ENCODE data around the gene WDR53. TPM values are rescaled to one million over a fixed set of nuclear protein-coding genes. Genes with fewer than 3 reads are reported as not detected.
"Not testable (repeated sequence)": the region's sequence is repeated elsewhere in the genome, so short reads cannot be mapped to it uniquely, and the experiment has no call there.

Gene WDR53
- total RNA-seq, 2 experiments from 2014 or later = 14.3 to 15.8 TPM

GRCh38 chr3:196599734-196600128 is 31.4 kb upstream of the WDR53 start:
- no peak for DNase-seq
- Mint-ChIP-seq H3K4me1 (ENCODE audit: low read depth) (peaks cover 15% of the 10 kb centered on the region), H3K4me3 (no peak overlapping the region), H3K9me3 (no peaks in the 10 kb centered on the region), H3K27me3 (ENCODE audit: low read depth) (no peaks in the 10 kb centered on the region), H3K36me3 (ENCODE audit: low read depth) (no peaks in the 10 kb centered on the region), H3K27ac (no peak overlapping the region)
- CTCF ChIA-PET = no interaction called here
- intact Hi-C loops (cut with micrococcal nuclease) = loop anchor here (10.0 kb wide), 1 partner anchor 235 kb away; no protein-coding TSS in a partner anchor

GRCh38 chr3:196597971-196598733 is 29.8 kb upstream of the WDR53 start:
- intact Hi-C loops (cut with micrococcal nuclease); H3K4me1 Mint-ChIP-seq (ENCODE audit: low read depth); H3K9me3 Mint-ChIP-seq; H3K27me3 Mint-ChIP-seq (ENCODE audit: low read depth); H3K36me3 Mint-ChIP-seq (ENCODE audit: low read depth); H3K27ac Mint-ChIP-seq: not testable (repeated sequence)
- CTCF ChIA-PET = interaction anchor here (0.7 to 1.9 kb wide), 4 partner anchors 12 to 274 kb away, joined by 3 to 6 read pairs (median 4); no protein-coding TSS in a partner anchor
- H3K4me3 Mint-ChIP-seq = peak overlapping the region; percentile 78
- DNase-seq = peak; percentile 77

- Mint-ChIP-seq H3K36me3 (ENCODE audit: low read depth) (no peaks in the 10 kb centered on the region), H3K27me3 (ENCODE audit: low read depth) (no peaks in the 10 kb centered on the region), H3K4me1 (ENCODE audit: low read depth) (peaks cover 10% of the 10 kb centered on the region), H3K4me3 (no peak overlapping the region), H3K9me3 (no peaks in the 10 kb centered on the region), H3K27ac (no peak overlapping the region)
- intact Hi-C loops (cut with micrococcal nuclease) = no loop called here
- CTCF ChIA-PET = interaction anchor here (1.1 kb wide), 1 partner anchor 14 kb away, joined by 4 read pairs; no protein-coding TSS in a partner anchor
- no peak for DNase-seq
Measured at GRCh38 chr3:196596355-196596754, 28.0 kb upstream of the WDR53 start.

- CTCF ChIA-PET = interaction anchor here (0.5 to 1.0 kb wide), 2 partner anchors 19 to 96 kb away, joined by 3 read pairs; no protein-coding TSS in a partner anchor
- H3K36me3 Mint-ChIP-seq (ENCODE audit: low read depth) = peaks cover 4% of the 10 kb centered on the region
- H3K9me3 Mint-ChIP-seq = no peaks in the 10 kb centered on the region
- no peak overlapping the region for H3K4me3 Mint-ChIP-seq
- no peak for DNase-seq
- no peaks in the 10 kb centered on the region for H3K4me1 Mint-ChIP-seq (ENCODE audit: low read depth)
- intact Hi-C loops (cut with micrococcal nuclease) = no loop called here
- no peak overlapping the region for H3K27ac Mint-ChIP-seq
- H3K27me3 Mint-ChIP-seq (ENCODE audit: low read depth) = no peaks in the 10 kb centered on the region
Measured at GRCh38 chr3:196590279-196590678, 21.9 kb upstream of the WDR53 start.

- H3K9me3 Mint-ChIP-seq = no peaks in the 10 kb centered on the region
- no peak overlapping the region for H3K27ac Mint-ChIP-seq
- H3K4me3 Mint-ChIP-seq = no peak overlapping the region
- CTCF ChIA-PET = interaction anchor here (0.7 kb wide), 1 partner anchor 332 kb away, joined by 4 read pairs; no protein-coding TSS in a partner anchor
- H3K36me3 Mint-ChIP-seq (ENCODE audit: low read depth) = peaks cover 22% of the 10 kb centered on the region
- intact Hi-C loops (cut with micrococcal nuclease) = no loop called here
- no peaks in the 10 kb centered on the region for H3K27me3 Mint-ChIP-seq (ENCODE audit: low read depth)
- no peaks in the 10 kb centered on the region for H3K4me1 Mint-ChIP-seq (ENCODE audit: low read depth)
- no peak for DNase-seq
Measured at GRCh38 chr3:196585044-196585757, 16.8 kb upstream of the WDR53 start.

- CTCF ChIA-PET = interaction anchor here (0.5 kb wide), 1 partner anchor 263 kb away, joined by 4 read pairs; no protein-coding TSS in a partner anchor
Measured at GRCh38 chr3:196572389-196572788, 4.0 kb upstream of the WDR53 start.

GRCh38 chr3:196570332-196570731 is 2.0 kb upstream of the WDR53 start:
- intact Hi-C loops (cut with micrococcal nuclease); H3K9me3 Mint-ChIP-seq; H3K27ac Mint-ChIP-seq; H3K4me3 Mint-ChIP-seq; DNase-seq; H3K36me3 Mint-ChIP-seq (ENCODE audit: low read depth); H3K27me3 Mint-ChIP-seq (ENCODE audit: low read depth): not testable (repeated sequence)
- CTCF ChIA-PET = interaction anchor here (1.2 kb wide), 1 partner anchor 23 kb away, joined by 4 read pairs; no protein-coding TSS in a partner anchor
- H3K4me1 Mint-ChIP-seq (ENCODE audit: low read depth) = peaks cover 37% of the 10 kb centered on the region

More at GRCh38 chr3:196572389-196572788, 4.0 kb upstream of the WDR53 start:
- H3K27me3 Mint-ChIP-seq (ENCODE audit: low read depth) = no peaks in the 10 kb centered on the region
- H3K36me3 Mint-ChIP-seq (ENCODE audit: low read depth) = peaks cover 5% of the 10 kb centered on the region
- no peaks in the 10 kb centered on the region for H3K9me3 Mint-ChIP-seq
- H3K4me1 Mint-ChIP-seq (ENCODE audit: low read depth) = peaks cover 25% of the 10 kb centered on the region
- intact Hi-C loops (cut with micrococcal nuclease) = no loop called here
- no peak overlapping the region for H3K27ac Mint-ChIP-seq
- H3K4me3 Mint-ChIP-seq = no peak overlapping the region
- no peak for DNase-seq

GRCh38 chr3:196569003-196569516 is 706 bp upstream of the WDR53 start:
- H3K4me1 Mint-ChIP-seq (ENCODE audit: low read depth) = peaks cover 39% of the 10 kb centered on the region
- intact Hi-C loops (cut with micrococcal nuclease) = loop anchor here (1.0 to 5.0 kb wide), 6 partner anchors 32 to 722 kb away; partner anchors contain the start of genes RNF168 and UBXN7
- H3K27me3 Mint-ChIP-seq (ENCODE audit: low read depth) = no peaks in the 10 kb centered on the region
- H3K4me3 Mint-ChIP-seq = peak overlapping the region; percentile 92
- CTCF ChIA-PET = interaction anchor here (0.9 to 2.4 kb wide), 2 partner anchors 40 to 115 kb away, joined by 3 to 10 read pairs; no protein-coding TSS in a partner anchor
- peak; percentile 56 for DNase-seq
- peak overlapping the region; percentile 69 for H3K27ac Mint-ChIP-seq
- peaks cover 11% of the 10 kb centered on the region for H3K36me3 Mint-ChIP-seq (ENCODE audit: low read depth)
- H3K9me3 Mint-ChIP-seq = no peaks in the 10 kb centered on the region

GRCh38 chr3:196563721-196564225 is 4.6 kb downstream of the WDR53 start:
- peak; percentile 26 for DNase-seq
- H3K27me3 Mint-ChIP-seq (ENCODE audit: low read depth) = no peaks in the 10 kb centered on the region
- intact Hi-C loops (cut with micrococcal nuclease) = no loop called here
- H3K27ac Mint-ChIP-seq = no peak overlapping the region
- peaks cover 11% of the 10 kb centered on the region for H3K36me3 Mint-ChIP-seq (ENCODE audit: low read depth)
- peaks cover 47% of the 10 kb centered on the region for H3K4me1 Mint-ChIP-seq (ENCODE audit: low read depth)
- CTCF ChIA-PET = interaction anchor here (0.7 to 0.9 kb wide), 2 partner anchors 11 to 35 kb away, joined by 3 read pairs; no protein-coding TSS in a partner anchor
- peak overlapping the region; percentile 9 for H3K4me3 Mint-ChIP-seq
- H3K9me3 Mint-ChIP-seq = no peaks in the 10 kb centered on the region

- CTCF ChIA-PET = no interaction called here
- peaks cover 29% of the 10 kb centered on the region for H3K4me1 Mint-ChIP-seq (ENCODE audit: low read depth)
- no peak for DNase-seq
- H3K9me3 Mint-ChIP-seq = no peaks in the 10 kb centered on the region
- no peaks in the 10 kb centered on the region for H3K27me3 Mint-ChIP-seq (ENCODE audit: low read depth)
- no peak overlapping the region for H3K4me3 Mint-ChIP-seq
- peak overlapping the region; percentile 8 for H3K27ac Mint-ChIP-seq
- H3K36me3 Mint-ChIP-seq (ENCODE audit: low read depth) = peaks cover 10% of the 10 kb centered on the region
- intact Hi-C loops (cut with micrococcal nuclease) = no loop called here
Measured at GRCh38 chr3:196559826-196560225, 8.5 kb downstream of the WDR53 start.

GRCh38 chr3:196558476-196558875 is 9.9 kb downstream of the WDR53 start:
- DNase-seq = no peak
- Mint-ChIP-seq H3K27me3 (ENCODE audit: low read depth) (no peaks in the 10 kb centered on the region), H3K36me3 (ENCODE audit: low read depth) (peaks cover 4% of the 10 kb centered on the region), H3K9me3 (no peaks in the 10 kb centered on the region), H3K4me1 (ENCODE audit: low read depth) (peaks cover 17% of the 10 kb centered on the region), H3K4me3 (no peak overlapping the region), H3K27ac (no peak overlapping the region)
- CTCF ChIA-PET = no interaction called here
- intact Hi-C loops (cut with micrococcal nuclease) = no loop called here

- Mint-ChIP-seq H3K27me3 (ENCODE audit: low read depth) (no peaks in the 10 kb centered on the region), H3K27ac (no peak overlapping the region), H3K9me3 (no peaks in the 10 kb centered on the region), H3K4me1 (ENCODE audit: low read depth) (peaks cover 12% of the 10 kb centered on the region), H3K36me3 (ENCODE audit: low read depth) (peaks cover 2% of the 10 kb centered on the region), H3K4me3 (no peak overlapping the region)
- DNase-seq = no peak
- CTCF ChIA-PET = interaction anchor here (2.0 kb wide), 1 partner anchor 29 kb away, joined by 6 read pairs; no protein-coding TSS in a partner anchor
- intact Hi-C loops (cut with micrococcal nuclease) = no loop called here
Measured at GRCh38 chr3:196557236-196557635, 11.1 kb downstream of the WDR53 start.
